ENCODE data around the gene ANKRD13D.
A peak's percentile ranks its signal among the peaks of the same experiment; 100 is the strongest.

ANKRD13D gene

GRCh38 chr11:67299471-67300191, 10.5 kb downstream of the ANKRD13D start:
- Histone ChIP-seq H3K9me3 (replicated peaks in 1 of 11) (peaks cover 13 to 22% (median 15%) of the 10 kb centered on the region in 11 experiments), H3K36me3 (peaks cover 82 to 96% (median 87%) of the 10 kb centered on the region in 11 experiments), H3K4me2 (peak overlapping the region in 6 of 11 experiments; percentile 9 to 93 (median 86); a peak in 7 of 22 replicates), H4K20me1 (peaks cover 45 to 97% (median 83%) of the 10 kb centered on the region in 11 experiments), H3K4me3 (no peak overlapping the region), H3K27me3 (no peaks in the 10 kb centered on the region), H3K4me1 (peaks cover 43 to 64% (median 53%) of the 10 kb centered on the region in 10 experiments), H3K27ac (peak overlapping the region in 7 of 11 experiments; percentile 8 to 91 (median 44); a peak in 10 of 22 replicates), H3K9ac (peak overlapping the region in 9 of 11 experiments; percentile 14 to 93 (median 83); a peak in 12 of 22 replicates)
- no peak for TF ChIP-seq Cebpa-rat (IDR thresholded peaks at IDR 0.05)

- Histone ChIP-seq H3K36me3 (peaks cover 75 to 90% (median 80%) of the 10 kb centered on the region in 11 experiments), H3K27me3 (no peaks in the 10 kb centered on the region), H3K9me3 (replicated peaks in 1 of 11) (peaks cover 6 to 15% (median 8%) of the 10 kb centered on the region in 11 experiments), H3K27ac (peak overlapping the region in 8 of 11 experiments; percentile 8 to 91 (median 66); a peak in 12 of 22 replicates), H3K9ac (peak overlapping the region; percentile 14 to 94 (median 86); a peak in 14 of 22 replicates), H3K4me2 (peak overlapping the region in 9 of 11 experiments; percentile 9 to 95 (median 89); a peak in 13 of 22 replicates), H3K4me3 (peak overlapping the region in 1 of 10 experiments; percentile 73; a peak in 1 of 20 replicates), H3K4me1 (peaks cover 49 to 70% (median 56%) of the 10 kb centered on the region in 10 experiments), H4K20me1 (peaks cover 45 to 95% (median 81%) of the 10 kb centered on the region in 11 experiments)
- TF ChIP-seq Cebpa-rat (IDR thresholded peaks at IDR 0.05), result no peak
Observed at GRCh38 chr11:67300256-67300755, 11.2 kb downstream of the ANKRD13D start.

- H3K27me3 ChIP-seq, result no peaks in the 10 kb centered on the region
- H4K20me1 ChIP-seq, result peaks cover 45 to 93% (median 77%) of the 10 kb centered on the region in 11 experiments
- peaks cover 54 to 75% (median 57%) of the 10 kb centered on the region in 10 experiments for H3K4me1 ChIP-seq
- H3K9ac ChIP-seq, result peak overlapping the region; percentile 14 to 94 (median 87); a peak in 17 of 22 replicates
- peak overlapping the region; percentile 84 to 97 (median 91); a peak in 21 of 22 replicates for H3K4me2 ChIP-seq
- peak overlapping the region in 8 of 11 experiments; percentile 8 to 91 (median 88); a peak in 12 of 22 replicates for H3K27ac ChIP-seq
- no peak for TF ChIP-seq Cebpa-rat (IDR thresholded peaks at IDR 0.05)
- H3K9me3 ChIP-seq (replicated peaks in 1 of 11), result peaks cover 1 to 10% (median 3%) of the 10 kb centered on the region in 11 experiments; a peak in 21 of 22 replicates
- H3K36me3 ChIP-seq, result peaks cover 70 to 89% (median 75%) of the 10 kb centered on the region in 11 experiments
- H3K4me3 ChIP-seq, result peak overlapping the region in 5 of 10 experiments; percentile 67 to 82 (median 73); a peak in 8 of 20 replicates
Observed at GRCh38 chr11:67300756-67301312, 11.7 kb downstream of the ANKRD13D start.

GRCh38 chr11:67301313-67301921, 12.3 kb downstream of the ANKRD13D start:
- peaks cover 54 to 75% (median 58%) of the 10 kb centered on the region in 10 experiments for H3K4me1 ChIP-seq
- peak overlapping the region; percentile 84 to 97 (median 91) for H3K4me2 ChIP-seq
- peak overlapping the region in 8 of 10 experiments; percentile 7 to 82 (median 70); a peak in 12 of 20 replicates for H3K4me3 ChIP-seq

GRCh38 chr11:67301951-67302516, 12.9 kb downstream of the ANKRD13D start:
- Histone ChIP-seq H3K4me3 (peak overlapping the region; percentile 63 to 82 (median 70); a peak in 19 of 20 replicates), H3K27ac (peak overlapping the region in 10 of 11 experiments; percentile 65 to 94 (median 90); a peak in 20 of 22 replicates)

More at GRCh38 chr11:67301313-67301921, 12.3 kb downstream of the ANKRD13D start:
- Histone ChIP-seq H3K9ac (peak overlapping the region; percentile 73 to 94 (median 87)), H3K27me3 (no peaks in the 10 kb centered on the region), H3K36me3 (peaks cover 67 to 87% (median 72%) of the 10 kb centered on the region in 11 experiments), H4K20me1 (peaks cover 44 to 89% (median 76%) of the 10 kb centered on the region in 11 experiments), H3K9me3 (replicated peaks in 1 of 11) (peaks cover 0 to 4% (median 0%) of the 10 kb centered on the region in 11 experiments; a peak in 2 of 22 replicates), H3K27ac (peak overlapping the region in 10 of 11 experiments; percentile 65 to 94 (median 90); a peak in 19 of 22 replicates)
- no peak for TF ChIP-seq Cebpa-rat (IDR thresholded peaks at IDR 0.05)

GRCh38 chr11:67302571-67303131, 13.5 kb downstream of the ANKRD13D start:
- Histone ChIP-seq H4K20me1 (peaks cover 41 to 89% (median 68%) of the 10 kb centered on the region in 11 experiments), H3K27me3 (no peaks in the 10 kb centered on the region), H3K4me1 (peaks cover 54 to 75% (median 58%) of the 10 kb centered on the region in 10 experiments), H3K4me2 (peak overlapping the region; percentile 84 to 97 (median 91)), H3K27ac (peak overlapping the region; percentile 61 to 94 (median 90); a peak in 21 of 22 replicates), H3K4me3 (peak overlapping the region; percentile 63 to 82 (median 70)), H3K36me3 (peaks cover 67 to 87% (median 73%) of the 10 kb centered on the region in 11 experiments), H3K9ac (peak overlapping the region; percentile 73 to 94 (median 87)), H3K9me3 (replicated peaks in 1 of 11) (no peaks in the 10 kb centered on the region)
- TF ChIP-seq Cebpa-rat (IDR thresholded peaks at IDR 0.05), result peak in 7 of 11 experiments; percentile 31 to 77 (median 40); a peak in 7 of 22 replicates

More at GRCh38 chr11:67301951-67302516, 12.9 kb downstream of the ANKRD13D start:
- Histone ChIP-seq H3K4me2 (peak overlapping the region; percentile 84 to 97 (median 91)), H3K36me3 (peaks cover 66 to 87% (median 72%) of the 10 kb centered on the region in 11 experiments), H3K27me3 (no peaks in the 10 kb centered on the region), H3K9ac (peak overlapping the region; percentile 73 to 94 (median 87)), H3K4me1 (peaks cover 54 to 75% (median 58%) of the 10 kb centered on the region in 10 experiments), H4K20me1 (peaks cover 41 to 89% (median 70%) of the 10 kb centered on the region in 11 experiments), H3K9me3 (replicated peaks in 1 of 11) (no peaks in the 10 kb centered on the region)
- no peak for TF ChIP-seq Cebpa-rat (IDR thresholded peaks at IDR 0.05)

GRCh38 chr11:67303132-67303834, 14.2 kb downstream of the ANKRD13D start, which contains the start of gene SSH3:
SSH3 (plus strand) TSS chr11:67303530; CDS start chr11:67303626, 96 bp downstream.
- Histone ChIP-seq H3K36me3 (peaks cover 67 to 87% (median 72%) of the 10 kb centered on the region in 11 experiments), H3K27me3 (no peaks in the 10 kb centered on the region), H3K4me2 (peak within 1 kb of the TSS; percentile 84 to 97 (median 91)), H3K9ac (peak within 1 kb of the TSS; percentile 73 to 94 (median 87)), H3K4me3 (peak within 1 kb of the TSS; percentile 63 to 82 (median 70)), H3K4me1 (peaks cover 50 to 71% (median 58%) of the 10 kb centered on the region in 10 experiments), H3K27ac (peak within 1 kb of the TSS; percentile 61 to 94 (median 90)), H3K9me3 (replicated peaks in 1 of 11) (no peaks in the 10 kb centered on the region), H4K20me1 (peaks cover 36 to 89% (median 62%) of the 10 kb centered on the region in 11 experiments)
- no peak for TF ChIP-seq Cebpa-rat (IDR thresholded peaks at IDR 0.05)
